Measurements from ENCODE around the gene CLIC3.

CLIC3 gene

DNA sequence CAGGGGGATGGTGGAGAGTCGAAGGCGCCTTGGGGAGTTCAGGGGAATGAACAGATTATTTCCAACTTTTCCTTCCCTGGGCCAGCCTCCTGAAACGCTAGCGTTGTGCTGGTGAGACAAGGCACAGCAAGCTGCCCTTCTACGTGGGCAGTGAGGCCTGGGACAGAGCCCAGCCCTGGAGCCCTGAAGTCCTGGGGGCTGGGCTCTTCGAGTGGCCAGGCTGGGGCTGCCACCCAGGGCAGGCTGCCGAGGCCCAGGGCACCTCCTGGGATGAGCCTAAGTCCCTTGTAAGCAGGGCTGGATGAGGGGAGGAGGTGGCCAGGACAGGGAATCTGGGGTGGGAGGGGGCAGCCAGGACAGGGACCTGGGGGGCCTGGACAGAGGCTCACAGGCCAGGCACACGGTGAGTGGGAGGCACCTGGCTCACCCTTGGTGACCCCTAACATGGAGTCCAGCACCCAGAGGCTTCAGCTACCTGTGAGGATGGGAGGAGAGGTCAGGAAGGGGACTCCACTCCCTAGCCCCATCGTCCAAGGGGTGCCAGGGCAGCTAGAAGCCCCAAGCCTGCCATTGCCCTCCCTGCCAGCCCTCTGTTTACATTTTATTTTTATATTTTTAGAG lies 45.6 kb downstream of the CLIC3 start:
- no peak for FAIRE-seq

DNA sequence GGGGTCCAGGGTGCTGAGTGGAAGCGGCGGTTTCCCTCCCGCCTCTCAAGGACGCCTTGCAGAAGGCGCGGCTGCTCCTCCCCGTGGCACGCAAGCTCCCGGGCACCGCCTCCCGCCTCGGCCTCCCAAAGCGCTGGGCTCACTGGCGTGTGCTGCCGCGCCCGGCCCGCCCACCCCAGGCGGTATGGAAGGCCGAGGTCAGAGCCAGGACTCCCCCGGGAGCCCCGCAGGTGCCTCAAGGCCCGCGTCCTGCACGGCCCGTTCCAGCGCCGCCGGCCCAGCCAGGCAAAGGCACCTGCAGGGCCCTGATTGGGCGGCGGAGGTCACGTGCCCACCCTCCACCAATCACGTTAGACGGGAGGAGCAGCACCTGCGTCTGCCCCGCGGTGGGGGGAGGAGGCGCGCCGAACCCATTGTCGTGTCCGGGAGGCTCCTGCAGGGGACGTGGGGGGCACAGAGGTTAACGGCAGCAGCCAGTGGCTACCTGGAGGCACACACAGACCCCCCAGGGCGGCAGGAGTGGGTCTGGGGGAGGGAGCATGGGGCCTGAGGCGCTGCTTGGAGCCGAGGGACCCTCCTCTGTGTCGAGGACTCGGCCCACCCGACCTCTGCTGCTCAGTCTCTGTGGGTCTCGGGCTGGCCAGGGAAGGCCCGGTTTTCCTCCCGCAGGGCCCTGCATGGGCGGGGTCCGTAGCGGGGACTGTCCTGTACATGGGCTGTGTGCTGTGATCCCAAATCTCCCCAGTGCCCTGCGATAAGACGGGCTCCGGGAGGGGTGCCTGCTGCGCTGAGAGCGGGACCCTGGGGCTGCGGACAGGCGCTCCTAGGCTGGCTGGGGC lies 46.3 kb downstream of the CLIC3 start:
- no peak for FAIRE-seq

DNA sequence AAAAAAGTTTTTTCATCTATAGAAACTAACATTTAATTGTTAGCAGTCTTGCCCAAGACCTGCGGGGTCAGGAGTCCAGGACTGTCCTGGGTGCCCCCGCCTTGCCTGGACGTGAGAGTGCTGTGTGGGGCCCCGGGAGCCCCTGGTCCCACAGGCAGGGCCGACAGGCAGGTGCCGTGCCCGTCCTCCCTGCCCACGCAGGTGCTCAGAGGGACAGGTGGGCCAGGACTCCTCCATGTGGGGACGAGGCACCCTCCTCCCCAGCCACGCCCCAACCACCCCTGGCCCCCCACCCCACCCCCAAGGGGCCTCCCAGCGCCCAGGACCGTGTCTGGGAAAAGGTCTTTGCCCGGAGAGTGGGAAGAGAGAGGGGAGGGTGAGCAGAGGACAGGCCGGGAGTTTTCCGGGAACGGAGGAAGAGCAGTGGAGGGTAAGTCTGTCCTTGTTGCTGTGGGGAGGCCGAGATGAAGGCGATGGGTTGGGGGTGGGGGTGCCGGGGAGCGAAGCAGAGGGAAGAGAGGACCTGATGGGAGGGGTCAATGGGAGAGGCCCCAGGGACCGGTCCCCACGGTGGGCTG lies 47.0 kb downstream of the CLIC3 start:
- FAIRE-seq = no peak

DNA sequence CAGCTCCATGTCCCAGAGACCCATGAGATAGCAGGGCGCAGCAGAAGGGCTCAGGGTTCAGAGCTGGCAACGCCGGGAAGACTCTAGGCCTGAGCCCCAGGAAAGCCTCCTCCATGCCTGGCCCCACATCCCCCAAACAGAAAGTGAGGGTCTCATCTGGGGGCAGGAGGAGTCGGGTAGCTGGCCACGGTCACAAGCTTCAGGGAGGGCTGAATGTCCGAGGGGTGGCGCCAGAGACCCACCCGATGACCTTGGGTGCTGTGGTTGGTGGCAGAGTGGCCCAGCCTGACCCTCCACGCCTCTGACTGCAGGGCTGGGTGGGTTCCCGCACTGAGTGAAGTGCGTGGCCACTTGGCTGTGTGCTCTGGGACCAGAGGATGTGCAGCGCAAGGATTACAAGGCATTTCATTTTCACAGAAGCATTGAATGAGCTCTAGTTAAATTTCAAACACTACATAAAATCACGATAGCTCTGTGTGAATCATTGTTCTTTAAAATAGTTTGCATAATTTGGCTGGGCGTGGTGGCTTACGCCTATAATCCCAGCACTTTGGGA lies 48.3 kb downstream of the CLIC3 start:
- no peak for FAIRE-seq

DNA sequence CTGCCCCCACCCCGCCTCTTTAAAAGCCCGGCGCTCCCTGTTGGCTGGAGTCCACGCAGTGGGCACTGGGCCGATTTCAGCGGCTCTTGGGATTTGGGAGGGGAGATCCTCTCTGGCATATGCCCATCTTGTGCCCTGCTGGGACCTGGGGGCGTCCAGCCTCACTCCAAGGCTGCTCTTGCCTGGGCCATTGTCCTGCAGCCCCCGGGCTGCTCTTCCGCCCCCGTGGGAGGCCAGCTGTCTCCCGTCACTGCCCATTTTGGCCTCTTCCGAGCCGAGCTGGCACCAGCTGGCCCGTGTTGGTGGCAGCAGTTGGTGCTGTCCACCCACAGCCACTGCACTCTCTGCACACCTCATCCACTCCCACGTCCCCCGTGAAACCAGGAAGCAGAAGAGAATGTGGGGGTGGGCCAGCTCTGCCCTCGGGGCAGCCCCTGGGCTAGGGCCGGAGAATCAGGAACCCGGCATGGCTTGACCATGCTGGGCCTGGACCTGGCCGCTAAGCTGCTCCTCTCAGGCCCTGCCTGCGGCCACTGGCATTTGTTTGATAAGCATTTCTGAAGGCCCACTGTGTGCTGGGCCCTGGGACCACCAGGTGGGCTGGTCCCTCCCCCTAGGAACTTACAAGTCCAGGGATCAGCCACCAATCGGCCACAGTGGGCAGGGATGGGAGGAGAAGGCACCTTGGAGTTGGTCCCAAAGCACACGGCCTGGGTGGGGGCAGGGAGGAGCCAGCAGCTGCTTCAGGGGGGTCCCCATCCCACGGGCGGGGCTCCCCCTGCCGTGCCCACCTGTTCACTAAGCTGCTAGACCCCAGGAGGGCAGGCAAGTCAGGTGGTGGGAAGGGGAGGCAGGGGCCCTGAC lies 49.1 kb downstream of the CLIC3 start:
- FAIRE-seq = no peak

DNA sequence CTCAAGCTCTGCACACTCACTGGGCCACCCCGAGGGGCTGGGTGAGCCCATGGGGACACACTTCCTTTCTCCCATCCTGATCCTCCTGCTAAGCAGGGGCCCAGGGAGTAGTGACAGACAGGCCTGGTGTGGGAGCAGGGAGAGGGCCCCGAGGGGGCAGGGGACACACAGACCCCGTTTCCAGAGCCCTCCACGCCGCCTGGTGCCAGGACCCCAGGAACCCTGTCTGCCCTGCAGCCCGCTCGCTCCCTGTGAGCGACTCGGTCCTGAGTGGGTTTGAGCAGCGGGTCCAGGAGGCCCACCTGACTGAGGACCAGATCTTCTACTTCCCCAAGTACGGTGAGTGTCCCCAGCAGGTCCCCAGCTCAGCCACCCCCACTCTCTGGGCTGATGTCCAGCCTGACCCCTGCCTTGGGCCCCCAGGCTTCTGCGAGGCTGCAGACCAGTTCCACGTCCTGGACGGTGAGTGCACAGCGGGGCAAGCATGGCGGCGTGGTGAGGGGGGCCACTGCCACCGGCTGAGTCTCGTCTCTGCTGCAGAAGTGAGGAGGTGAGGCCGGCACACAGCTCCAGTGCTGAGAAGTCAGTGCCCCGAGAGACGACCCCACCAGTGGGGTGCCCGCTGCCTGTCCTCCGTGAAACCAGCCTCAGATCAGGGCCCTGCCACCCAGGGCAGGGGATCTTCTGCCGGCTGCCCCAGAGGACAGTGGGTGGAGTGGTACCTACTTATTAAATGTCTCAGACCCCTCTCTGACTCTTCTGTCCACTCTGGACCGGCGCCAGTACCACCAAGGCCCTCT lies 49.9 kb downstream of the CLIC3 start:
- no peak for FAIRE-seq

DNA sequence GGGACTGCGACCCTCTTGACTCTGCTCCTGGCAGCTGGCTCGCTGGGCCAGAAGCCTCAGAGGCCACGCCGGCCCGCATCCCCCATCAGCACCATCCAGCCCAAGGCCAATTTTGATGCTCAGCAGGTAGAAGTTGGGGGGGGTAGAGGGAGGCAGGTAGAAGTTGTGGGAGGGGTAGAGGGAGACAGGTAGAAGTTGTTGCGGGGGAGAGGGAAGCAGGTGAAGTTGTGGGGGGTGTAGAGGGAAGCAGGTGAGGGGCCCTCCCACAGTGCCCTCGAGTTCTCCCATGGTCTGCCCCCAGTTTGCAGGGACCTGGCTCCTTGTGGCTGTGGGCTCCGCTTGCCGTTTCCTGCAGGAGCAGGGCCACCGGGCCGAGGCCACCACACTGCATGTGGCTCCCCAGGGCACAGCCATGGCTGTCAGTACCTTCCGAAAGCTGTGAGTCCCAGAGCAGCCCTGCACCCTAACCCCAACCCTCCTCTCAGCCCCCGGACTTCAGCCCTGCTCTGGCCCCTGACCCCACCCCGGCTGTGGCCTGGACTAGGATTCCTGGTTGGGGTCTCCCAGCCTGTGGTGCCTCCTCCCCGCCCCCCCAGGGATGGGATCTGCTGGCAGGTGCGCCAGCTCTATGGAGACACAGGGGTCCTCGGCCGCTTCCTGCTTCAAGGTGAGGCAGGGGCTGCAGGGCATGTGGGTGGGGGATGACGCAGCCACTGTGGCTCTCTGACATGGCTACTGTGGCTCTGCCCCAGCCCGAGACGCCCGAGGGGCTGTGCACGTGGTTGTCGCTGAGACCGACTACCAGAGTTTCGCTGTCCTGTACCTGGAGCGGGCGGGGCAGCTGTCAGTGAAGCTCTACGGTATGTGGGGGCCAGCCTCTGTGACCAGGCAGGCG lies 50.8 kb downstream of the CLIC3 start:
- FAIRE-seq = no peak

Data from endometrium (tissue), 2 donors.